SK-N-SH (cell line): Measurements from ENCODE around the gene KCTD20.

Experiments
- EZH2phosphoT487 ChIP-seq: fragments of 200-600 bp; sonication (generic); IDR thresholded peaks from 2 replicates; pipeline ENCODE4 v1.6.1; 2017; ENCODE audit warnings: low read depth, mixed run types, mild to moderate bottlenecking, antibody characterized with exemption, moderate library complexity, borderline replicate concordance
- FOSL2 ChIP-seq: IDR thresholded peaks from 2 replicates; pipeline ENCODE4 v1.4.0; 2012; ENCODE audit warnings: low read depth, mild to moderate bottlenecking, moderate library complexity, borderline replicate concordance
- GATA2 ChIP-seq: sonication (generic); formaldehyde crosslinking; IDR thresholded peaks from 2 replicates; pipeline ENCODE4 v1.5.0; 2020; ENCODE audit warnings: mild to moderate bottlenecking, missing genetic modification reagents
- RAD21 ChIP-seq: IDR thresholded peaks from 2 replicates; pipeline ENCODE4 v1.6.1; 2012; ENCODE audit warnings: mild to moderate bottlenecking, low read length
- RFX5 ChIP-seq: IDR thresholded peaks from 2 replicates; pipeline ENCODE4 v1.6.1; 2012; ENCODE audit warnings: mild to moderate bottlenecking, improper control_type of control experiment, low read length
- TAF1 ChIP-seq: IDR thresholded peaks from 2 replicates; pipeline ENCODE4 v1.6.1; 2012; ENCODE audit warnings: low read depth, mild to moderate bottlenecking, low read length, moderate library complexity, borderline replicate concordance
- TCF12 ChIP-seq: IDR thresholded peaks from 2 replicates; pipeline ENCODE4 v1.4.0; 2012
- USF1 ChIP-seq: IDR thresholded peaks from 2 replicates; pipeline ENCODE4 v1.4.0; 2012; ENCODE audit warnings: low read depth, borderline replicate concordance
- YY1 ChIP-seq: IDR thresholded peaks from 2 replicates; pipeline ENCODE4 v1.4.0; 2012; ENCODE audit warnings: low read depth, mild to moderate bottlenecking
- TF ChIP-seq, protein P1 (sequence below): IDR thresholded peaks from 2 replicates; pipeline ENCODE4 v1.4.0; 2012; ENCODE audit warnings: low read depth
- TF ChIP-seq, protein P2 (sequence below): fragments of 200-600 bp; sonication (generic); IDR thresholded peaks from 2 replicates; pipeline ENCODE4 v1.6.1; 2017; ENCODE audit warnings: antibody characterized with exemption, mild to moderate bottlenecking, moderate library complexity
- TF ChIP-seq, protein P3 (sequence below): fragments of 150-350 bp; IDR thresholded peaks from 2 replicates; pipeline ENCODE4 v1.6.1; 2016; ENCODE audit warnings: mild to moderate bottlenecking, low read depth, low read length

- TF ChIP-seq RAD21 (no peak), TCF12 (no peak), FOSL2 (no peak), TAF1 (no peak), EZH2phosphoT487 (no peak), RFX5 (no peak), USF1 (no peak), YY1 (no peak), GATA2 (CRISPR knock-in tag) (no peak)
- TF ChIP-seq, protein P1, sequence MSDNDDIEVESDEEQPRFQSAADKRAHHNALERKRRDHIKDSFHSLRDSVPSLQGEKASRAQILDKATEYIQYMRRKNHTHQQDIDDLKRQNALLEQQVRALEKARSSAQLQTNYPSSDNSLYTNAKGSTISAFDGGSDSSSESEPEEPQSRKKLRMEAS, result no peak
- TF ChIP-seq, protein P2, sequence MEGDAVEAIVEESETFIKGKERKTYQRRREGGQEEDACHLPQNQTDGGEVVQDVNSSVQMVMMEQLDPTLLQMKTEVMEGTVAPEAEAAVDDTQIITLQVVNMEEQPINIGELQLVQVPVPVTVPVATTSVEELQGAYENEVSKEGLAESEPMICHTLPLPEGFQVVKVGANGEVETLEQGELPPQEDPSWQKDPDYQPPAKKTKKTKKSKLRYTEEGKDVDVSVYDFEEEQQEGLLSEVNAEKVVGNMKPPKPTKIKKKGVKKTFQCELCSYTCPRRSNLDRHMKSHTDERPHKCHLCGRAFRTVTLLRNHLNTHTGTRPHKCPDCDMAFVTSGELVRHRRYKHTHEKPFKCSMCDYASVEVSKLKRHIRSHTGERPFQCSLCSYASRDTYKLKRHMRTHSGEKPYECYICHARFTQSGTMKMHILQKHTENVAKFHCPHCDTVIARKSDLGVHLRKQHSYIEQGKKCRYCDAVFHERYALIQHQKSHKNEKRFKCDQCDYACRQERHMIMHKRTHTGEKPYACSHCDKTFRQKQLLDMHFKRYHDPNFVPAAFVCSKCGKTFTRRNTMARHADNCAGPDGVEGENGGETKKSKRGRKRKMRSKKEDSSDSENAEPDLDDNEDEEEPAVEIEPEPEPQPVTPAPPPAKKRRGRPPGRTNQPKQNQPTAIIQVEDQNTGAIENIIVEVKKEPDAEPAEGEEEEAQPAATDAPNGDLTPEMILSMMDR, result no peak
- TF ChIP-seq, protein P3, sequence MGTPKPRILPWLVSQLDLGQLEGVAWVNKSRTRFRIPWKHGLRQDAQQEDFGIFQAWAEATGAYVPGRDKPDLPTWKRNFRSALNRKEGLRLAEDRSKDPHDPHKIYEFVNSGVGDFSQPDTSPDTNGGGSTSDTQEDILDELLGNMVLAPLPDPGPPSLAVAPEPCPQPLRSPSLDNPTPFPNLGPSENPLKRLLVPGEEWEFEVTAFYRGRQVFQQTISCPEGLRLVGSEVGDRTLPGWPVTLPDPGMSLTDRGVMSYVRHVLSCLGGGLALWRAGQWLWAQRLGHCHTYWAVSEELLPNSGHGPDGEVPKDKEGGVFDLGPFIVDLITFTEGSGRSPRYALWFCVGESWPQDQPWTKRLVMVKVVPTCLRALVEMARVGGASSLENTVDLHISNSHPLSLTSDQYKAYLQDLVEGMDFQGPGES, result no peak
These were observed 23.5 kb upstream of the KCTD20 start for GRCh38 chr6:36419310-36419709.
